Pulmonary artery endothelial cell (primary cell): Measurements from ENCODE around the gene REXO1. TPM values are rescaled to one million over a fixed set of nuclear protein-coding genes. Genes with fewer than 3 reads are reported as not detected.

Source experiments
- DNase-seq: peaks from one replicate; pipeline ENCODE4 v3.0.0-alpha.2; 2011; ENCODE audit warnings: low read depth, low spot score
- total RNA-seq: library from RNA; depleted of rRNA; stranded (reverse); fragments of >200 nt; gene quantifications from 2 replicates; pipeline ENCODE4 v1.2.3, GENCODE V29; 2014

Gene REXO1
- total RNA-seq, 1 donor from 2014 or later = 6.5 TPM

DNA sequence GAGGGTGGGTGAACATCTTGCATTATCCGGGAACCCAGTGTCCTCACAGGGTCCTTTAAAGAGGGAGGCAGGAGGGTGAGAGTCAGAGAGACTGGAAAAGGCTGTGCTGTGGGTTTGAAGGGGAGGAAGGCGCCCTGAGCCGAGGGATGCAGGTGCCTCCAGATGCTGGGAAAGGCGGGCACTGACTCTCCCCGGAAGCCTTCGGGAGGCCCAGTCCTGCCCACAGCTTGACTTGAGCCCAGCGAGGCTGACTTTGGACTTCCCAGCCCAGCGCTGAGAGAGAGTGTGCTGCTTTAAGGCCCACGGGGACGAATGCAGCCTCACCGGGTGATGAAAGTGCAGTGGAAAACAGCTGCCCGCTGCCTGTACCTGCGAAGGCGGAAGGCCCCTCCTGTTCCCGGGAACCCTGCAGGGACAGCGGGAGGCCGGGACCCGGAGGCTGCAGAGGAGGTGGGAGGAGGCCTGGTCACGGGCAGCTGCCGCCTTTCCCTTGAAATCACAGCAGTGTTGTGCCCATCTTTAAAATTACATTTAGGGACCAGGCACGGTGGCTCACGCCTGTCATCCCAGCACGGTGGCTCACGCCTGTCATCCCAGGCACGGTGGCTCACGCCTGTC lies 16.1 kb downstream of the REXO1 start:
- DNase-seq = no peak

DNA sequence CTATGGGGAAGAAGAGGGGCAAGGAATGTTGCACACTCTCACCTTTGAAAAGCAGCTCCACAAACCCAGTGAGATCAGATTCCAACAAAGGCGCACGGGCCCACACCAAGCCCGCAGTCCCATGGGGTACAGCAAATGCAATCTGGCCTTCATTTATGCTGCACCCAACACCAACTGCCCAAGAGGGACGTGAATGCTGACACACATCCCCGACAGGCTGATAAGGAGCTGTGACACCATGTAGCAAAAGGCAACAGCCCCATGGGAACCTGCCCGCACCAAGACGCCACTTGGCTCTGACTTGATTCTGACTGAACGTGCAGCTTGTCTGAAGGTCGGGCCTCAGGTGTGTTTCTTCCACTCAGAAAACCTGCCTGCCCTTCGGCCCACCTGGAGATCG lies 17.3 kb downstream of the REXO1 start:
- no peak for DNase-seq

DNA sequence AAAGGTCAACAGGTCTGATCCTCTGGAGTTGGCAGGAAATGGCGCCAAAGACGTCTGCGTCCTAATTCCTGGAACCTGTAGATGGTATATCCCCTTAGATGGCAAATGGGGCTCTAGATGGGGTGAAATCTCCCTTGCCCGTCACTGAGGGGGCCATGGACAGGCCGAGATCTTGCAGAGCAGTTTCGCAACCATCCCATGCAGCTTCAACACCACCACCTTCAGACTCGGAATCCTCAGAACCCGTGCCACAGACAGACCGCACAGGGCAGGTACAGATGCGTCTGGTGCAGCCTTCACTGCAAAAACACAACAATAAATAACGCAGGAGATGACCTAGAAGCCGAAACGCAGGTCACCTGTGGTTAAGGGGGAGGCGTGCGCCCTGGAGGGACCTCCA lies 17.7 kb downstream of the REXO1 start:
- DNase-seq = no peak

DNA sequence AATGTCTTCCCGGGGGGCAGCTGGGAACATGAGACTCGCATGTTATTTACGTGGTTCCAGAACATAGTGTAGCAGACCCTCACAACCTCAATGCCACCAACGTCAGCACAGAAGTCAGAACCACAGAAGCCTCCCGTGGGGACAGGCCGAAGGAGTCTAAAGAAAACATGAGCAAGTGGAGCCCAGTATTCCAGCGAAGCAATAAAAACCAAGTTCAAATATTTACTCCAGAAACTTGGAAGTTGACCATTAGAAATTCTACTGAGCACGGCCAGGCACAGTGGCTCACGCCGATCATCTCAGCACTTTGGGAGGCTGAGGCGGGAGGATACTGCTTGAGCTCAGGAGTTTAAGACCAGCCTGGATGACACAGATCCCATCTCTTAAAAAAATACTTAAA lies 18.3 kb downstream of the REXO1 start:
- DNase-seq = no peak

DNA sequence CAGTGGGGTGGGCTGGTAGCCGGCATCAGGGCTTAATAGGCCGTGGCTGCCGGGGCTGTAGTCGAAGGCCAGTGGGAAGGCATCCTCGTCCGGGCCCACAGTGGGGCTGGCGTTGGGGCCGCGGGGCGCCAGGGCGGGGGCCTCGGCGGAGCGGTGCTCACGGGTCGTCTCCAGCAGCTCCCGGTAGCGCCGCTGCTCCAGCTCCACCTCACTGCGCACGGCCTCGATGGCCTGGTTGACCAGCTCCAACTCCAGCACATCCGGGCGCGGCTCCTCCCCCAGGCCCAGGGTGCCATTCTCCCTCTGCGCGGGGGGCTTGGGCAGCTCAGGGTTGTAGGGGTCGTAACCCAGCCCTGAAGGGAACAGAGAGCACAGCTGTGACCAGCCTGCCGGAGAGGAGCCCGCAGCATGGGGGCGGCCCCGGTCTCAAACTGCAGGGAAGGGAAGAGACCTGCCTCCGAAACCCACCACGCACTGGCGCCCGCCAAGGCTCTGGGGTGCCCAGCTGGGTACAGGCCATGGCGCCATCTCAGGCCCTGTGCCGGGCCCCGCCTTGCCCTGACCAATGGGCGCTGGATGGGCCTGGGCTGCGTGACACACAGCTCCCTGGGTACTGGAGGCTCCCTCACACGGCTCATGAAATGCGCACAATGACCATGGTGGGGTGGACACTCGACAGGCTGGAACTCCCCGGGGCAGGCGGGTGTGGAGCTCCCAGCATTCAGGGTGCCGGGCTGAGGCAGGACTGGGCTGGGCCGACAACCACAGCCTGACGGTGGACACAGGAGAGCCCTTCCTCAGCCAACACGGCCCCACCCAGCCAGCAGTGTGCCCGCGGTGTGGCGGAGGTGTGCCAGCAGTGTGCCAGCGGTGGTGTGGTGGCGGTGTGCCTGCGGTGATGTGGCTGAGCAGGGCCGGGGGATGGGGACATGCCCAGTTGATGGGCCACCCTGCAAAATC lies 19.7 kb downstream of the REXO1 start:
- DNase-seq = no peak

DNA sequence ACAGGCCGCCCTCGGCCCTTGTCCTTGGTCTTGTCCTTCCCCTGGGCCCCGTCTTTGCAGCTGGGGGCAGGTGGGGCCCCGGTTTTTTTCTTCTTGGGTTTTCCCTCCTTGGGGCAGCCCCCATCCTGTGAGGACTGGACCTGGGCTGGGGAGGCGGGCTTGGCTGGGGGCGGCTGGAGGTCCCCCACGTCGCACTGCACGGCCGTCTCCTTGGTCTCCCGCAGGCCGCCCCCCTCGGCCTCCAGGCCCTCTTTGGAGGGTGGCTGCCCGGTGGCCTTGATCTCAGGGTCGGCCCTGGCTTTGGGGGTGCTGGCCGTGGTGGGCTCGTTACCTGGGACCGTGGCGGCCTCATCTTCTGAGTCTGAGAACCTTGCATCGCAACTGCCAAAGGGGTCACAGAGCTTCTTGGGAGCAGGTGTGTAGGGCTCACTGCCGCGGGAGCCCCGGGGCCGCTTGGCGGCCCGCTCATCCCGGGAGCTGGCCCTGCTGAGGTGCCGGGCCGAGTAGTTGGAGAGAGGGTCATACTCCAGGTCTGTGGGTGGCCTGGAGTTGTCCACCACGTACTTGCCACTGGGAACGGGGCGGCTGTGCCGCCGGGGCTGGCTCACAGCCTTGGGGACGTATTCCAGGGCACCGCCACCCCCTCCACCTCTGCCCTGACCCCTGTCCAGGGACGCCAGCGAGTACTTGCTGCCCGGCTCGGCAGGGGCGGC lies 20.6 kb downstream of the REXO1 start:
- no peak for DNase-seq

DNA sequence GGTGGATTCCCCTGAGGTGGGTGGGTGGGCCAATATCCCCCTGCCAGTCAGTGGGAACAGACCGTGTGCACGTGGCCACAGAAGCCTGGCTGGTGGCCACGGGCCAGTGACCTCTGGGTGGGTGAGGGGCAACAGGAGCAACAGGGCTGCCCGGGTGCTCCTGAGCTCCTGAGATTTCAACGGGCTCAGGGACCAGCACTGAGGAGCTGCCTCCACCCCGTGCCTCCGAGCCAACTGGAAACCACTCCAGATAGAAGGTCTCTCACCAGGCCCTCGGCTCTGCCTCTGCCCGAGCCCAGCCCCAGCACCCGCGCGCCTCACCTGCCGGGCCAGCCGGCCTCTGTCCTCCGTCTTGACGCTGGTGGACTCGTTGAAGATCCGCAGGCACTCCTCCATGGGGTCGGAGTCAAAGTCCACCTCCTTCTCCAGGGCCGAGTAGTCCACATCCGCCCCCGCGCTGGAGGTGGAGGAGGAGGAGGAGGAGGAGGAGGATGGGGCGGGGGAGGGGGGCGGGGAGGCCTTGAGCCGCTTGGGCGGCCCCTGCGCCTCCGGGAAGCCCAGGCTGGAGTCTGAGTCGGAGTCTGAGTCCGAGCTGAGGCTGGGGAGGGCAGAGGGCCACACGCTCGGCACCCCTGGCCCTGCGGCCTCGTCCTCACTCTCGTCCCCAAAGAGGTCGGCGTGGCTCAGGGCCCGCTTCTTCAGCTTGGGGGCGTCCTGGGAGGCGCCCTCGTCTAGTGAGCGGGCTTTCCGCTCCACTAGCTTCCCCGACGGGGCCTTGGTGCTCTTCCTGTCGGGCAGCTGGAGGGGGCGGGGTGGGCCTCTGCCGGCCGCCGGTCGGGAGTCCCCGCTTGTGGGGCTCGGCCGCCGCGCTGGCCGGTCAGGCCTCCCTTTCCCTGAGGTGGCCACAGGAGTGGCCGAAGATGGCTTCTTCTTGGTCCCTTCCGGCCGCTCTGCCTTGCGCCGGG lies 21.4 kb downstream of the REXO1 start:
- no peak for DNase-seq

DNA sequence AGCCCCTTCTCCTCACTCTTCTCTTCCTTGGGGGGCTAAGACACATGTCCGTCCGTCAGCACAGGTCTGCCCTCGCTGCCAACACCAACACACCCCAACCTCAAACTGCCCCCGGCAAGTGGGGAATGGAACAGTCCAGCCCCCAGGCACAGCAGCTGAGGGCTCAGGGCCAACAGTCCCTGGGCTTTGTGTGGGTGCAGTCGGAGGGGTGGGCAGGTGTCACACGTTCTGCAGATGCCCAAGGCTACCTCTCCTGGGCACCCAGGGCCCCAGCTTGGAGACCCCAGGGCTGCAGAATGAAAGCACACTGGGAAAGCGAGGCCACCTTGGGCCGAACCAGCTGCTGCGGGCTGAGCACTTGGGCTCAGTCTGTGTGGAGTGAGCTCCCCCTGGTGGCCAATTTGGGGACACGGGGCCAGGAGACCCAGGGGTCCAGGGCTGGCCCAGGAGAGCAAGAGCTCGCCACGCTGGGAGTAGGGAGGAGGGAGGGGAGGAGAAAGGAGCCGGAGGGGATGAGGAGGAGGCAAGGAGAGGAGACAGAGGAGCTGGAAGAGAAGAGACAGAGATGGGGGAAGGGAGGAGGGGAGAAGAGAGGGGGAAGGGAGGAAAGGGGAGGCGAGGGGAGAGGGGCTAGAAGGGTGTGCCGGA lies 22.2 kb downstream of the REXO1 start:
- no peak for DNase-seq

DNA sequence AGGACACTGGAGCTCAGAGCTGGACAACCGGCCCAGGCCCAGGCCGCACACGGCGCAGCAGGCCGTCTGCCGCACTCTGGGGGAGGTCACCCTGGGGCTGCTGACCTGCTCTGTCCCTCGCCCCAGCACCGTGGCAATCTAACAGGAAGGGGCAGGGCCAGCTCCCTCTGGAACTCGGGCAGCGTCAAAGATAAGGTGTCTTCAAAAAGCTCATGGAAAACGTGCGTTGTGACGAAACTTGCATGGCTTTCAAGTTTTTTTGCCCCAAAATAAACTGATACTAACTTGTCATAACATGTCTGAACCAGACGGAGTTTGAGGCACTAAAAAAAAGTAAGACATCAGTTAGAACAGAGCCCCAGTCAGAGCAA lies 24.0 kb downstream of the REXO1 start:
- DNase-seq = no peak

DNA sequence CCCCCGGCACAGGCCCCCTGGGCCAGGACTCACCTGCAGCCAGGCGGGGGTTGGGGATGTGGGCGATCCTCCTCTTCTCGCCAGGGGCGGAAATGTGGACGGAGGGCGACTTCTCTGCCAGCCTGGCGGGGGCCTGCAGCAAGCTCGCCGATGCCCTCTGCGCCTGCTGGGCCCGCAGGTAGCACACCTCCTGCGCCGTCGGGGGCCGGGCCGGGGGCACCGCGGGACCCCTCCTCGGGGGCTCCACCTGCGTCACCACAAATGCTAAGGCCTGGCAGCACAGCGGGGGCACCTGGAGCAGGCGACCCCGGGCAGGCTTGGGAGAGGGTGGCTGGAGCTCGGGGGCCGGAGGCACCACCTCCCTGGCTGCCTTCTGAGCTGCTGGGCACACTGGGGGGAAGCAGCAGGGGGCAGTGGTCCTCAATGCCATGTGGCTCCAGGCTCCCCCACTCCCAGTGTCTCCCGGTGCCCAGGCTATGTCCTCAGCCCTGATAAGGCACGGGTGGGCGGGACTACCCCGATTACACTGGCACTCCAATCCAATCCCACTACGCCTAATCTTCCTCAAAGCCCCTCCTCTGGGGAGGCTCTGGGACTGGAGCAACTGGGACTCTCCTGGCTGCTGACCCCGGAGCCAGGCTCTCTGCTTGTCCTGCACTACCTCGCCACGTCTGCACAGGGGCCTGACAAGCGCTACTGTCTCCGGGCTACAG lies 24.6 kb downstream of the REXO1 start:
- DNase-seq = no peak

DNA sequence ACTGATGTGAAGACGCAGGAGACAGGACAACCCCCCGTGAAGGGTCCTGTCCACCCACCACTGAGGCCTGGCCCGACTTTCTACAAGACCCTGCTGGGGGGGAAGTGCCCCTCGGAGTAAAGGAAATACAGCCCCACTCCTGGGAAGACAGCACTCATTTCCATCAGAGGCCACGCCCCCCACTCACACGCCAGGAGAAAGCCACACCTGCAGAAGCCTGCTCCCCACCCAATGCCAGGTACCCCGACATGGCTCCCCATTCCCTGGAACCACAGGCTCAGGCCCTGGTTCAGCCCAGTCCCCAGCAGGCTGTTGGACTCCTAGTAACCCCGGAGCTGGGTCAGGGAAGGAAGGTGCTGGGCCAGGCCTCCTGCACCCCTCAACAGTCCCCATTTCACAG lies 25.3 kb downstream of the REXO1 start:
- no peak for DNase-seq

DNA sequence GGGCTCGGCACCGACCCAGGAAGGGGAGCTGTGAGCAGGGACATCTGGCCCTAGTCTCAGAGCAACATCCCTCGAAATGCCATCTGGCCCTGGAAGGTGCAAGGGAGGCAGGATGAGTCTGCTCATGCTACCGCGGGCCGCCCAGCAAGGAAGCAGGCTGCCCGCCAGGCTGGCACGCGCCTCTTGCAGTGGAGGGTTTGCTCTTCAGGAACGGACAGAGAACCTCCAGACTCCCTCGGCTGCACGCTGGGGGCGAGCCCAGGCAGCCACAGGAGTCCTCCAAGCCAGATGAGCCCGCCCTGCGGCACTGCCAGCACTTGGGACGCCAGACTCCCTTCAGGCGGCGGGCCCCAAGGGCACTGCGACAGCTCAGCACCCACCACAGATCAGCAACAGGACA lies 26.1 kb downstream of the REXO1 start:
- no peak for DNase-seq

DNA sequence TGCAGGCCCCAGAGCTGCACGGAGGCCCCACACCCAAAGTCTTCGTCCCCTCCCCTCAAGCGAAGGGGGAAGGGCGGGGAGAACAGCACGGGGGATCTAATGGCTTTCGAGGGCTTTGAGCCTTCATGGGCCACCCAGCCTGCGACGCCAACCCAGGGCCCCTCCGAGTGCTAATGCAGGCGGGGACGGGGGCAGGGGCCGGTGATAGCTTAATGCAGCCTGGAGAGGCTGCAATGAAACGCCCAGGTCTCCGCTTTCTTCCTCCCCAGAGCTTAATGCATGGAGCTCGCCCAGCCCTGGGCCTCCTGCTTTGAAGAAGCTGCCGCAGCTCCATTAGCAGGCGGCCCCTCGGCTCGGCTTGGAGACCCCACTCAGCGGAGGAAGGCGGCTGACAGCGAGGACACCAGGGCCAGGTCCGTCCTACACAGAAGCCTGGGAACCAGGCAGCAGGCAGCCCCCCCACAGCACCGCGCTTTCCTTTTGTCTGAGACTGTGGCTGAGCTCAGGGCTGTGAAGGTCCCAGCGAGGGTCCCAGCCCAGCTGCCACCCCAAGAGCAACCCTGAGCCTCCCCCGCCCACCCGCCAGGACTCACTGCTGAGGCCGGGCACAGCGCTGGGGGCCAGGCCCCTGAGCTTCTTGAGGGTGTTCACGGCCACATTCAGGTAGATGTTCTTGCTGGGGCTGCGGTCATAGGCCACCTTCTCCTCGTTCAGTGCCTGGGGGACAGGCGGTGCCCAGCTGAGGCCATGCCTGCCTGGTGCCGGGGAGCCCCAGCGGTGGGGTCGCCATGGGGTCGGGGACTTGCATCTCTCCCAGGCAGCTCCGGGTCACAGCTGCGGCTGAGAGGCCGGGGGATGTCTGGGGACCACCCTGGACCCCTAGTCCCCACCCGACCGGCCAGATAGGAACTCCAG lies 28.7 kb downstream of the REXO1 start:
- DNase-seq = no peak

DNA sequence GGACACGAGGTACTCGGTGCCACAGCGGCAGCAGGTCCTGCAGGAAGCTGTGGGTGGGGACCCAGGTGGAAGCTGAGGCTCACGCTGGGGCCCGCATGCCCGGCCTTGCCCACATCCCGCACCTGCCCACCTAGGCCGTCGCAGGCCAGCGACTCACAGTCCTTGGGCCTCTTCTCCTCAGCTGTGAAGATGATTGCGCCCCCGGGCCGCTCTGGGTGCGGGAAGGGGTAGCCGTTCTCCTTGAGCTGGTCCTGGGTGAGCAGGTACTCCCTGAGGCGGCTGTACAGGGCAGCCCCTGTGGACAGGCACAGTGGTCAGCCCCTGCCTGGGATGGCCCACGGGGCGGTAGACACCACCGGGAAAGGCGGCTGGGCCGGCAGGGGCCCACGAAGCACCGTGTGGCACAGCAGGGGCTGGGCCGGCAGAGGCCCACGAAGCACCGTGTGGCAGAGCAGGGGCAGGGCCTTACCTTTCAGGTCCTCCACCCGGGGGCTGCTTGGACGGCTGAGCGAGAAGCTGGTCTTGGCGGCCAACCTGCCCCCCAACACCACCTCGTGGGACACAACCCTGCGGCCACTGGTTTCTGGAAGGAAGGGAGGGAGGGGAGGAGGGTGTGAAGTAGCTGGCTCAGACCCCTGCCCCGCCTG lies 29.6 kb downstream of the REXO1 start:
- no peak for DNase-seq

DNA sequence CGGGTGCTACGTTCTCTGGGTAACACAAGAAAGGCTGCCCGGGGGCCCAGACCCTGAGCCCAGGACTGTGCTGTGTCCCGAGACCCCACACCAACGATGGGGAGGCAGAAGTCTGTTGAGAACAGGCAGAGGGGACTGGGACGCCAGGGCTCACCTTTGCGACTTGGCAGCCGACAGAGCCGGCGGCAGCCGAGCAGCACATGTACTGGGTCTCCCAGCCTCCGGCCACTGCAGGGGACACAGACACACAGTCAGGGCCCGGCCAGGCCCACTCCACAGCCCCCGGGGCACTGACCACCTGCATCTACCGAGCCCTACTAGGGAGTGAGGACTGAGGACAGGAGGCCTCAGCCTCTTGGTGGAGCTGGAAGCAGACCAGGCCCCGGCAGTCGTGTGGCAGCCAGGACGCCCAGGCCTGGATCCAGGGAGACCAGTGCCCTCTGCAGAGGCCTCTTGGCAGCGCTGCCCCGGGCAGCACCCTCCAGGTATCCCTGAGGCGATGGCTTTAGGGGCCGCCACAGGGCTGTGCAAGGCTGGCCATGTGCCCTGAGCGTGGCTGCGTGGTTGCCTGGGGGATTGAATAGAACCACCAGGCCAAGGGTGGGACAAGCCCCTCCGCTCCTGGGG lies 30.6 kb downstream of the REXO1 start:
- DNase-seq = no peak

DNA sequence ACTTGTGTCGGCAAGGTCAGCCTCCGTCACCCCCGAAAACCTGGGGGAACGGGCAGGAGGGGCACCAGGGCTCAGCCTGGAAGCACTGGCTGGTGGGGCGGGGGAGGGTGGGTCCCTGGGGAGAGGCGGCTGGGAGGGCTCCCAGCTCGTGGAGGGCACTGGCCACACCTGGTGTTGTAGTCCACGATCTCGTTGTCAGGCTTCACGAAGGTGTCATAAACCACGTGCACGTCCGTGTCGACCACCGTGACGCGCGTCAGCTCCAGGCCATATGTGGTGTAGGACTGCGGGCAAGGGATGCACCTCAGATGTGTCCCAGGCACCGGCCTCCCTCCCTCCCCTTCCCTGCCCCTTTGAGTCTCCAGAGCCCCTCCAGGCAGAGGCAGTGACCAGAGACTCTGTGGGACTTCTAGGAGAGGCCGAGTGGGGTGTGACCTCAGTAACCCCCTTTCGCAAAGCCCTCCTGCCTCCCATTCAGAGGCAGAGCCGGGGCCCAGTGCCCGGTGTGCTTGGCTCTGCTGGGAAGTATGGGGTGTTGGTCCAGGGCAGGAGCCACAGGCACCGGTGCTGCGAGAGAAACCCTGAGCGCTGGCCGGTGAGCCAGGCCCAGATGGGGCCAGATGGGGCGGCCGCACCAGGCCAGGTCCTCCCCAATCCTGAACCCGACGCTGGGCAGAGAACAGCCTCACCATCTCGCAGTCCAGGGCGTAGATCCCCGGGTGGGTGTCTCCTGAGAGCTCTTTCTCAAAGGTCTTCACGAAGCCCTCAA lies 31.6 kb downstream of the REXO1 start:
- DNase-seq = no peak
